ENCODE results near the gene SFMBT1. TPM values are rescaled to one million over a fixed set of nuclear protein-coding genes. Genes with fewer than 3 reads are reported as not detected.

Gene SFMBT1
- total and polyA plus RNA-seq, 7 experiments from 2014 or later = 9.9 to 47.1 (median 30.5) TPM

DNA sequence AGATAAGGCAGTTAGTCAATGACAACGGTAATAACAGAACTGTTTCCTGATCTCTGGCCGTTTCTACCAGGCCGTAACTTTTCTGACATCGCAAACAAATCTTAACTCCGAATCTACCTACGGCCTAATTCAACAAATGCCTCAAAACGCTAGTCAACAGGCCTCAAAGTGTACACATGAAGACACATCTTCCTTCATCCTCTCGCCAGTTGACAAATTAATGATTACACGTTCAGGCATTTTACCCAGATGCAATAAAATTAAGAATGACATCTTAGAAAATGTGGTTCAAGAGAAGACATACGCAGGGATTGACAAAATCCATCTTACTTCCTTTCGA, 1.5 kb downstream of the SFMBT1 start:
- peak overlapping the region; percentile 77 for H3K4me3 ChIP-seq (ENCODE audit: low read length)
- DNase-seq (peak in 1 of 9 donors; percentile 17), ATAC-seq (no peak)
- intact Hi-C loops (cut with micrococcal nuclease) = loop anchor here (1.0 to 10.0 kb wide), 8 partner anchors 61 to 1660 kb away; partner anchors contain the start of genes DUSP7 (in 2 of the 2), GNL3 (in 1 of the 2), ITIH1 (in 1 of the 2) and MANF (in 1 of the 2)
- peak overlapping the region; percentile 91 to 100 (median 99) for H3K27ac Mint-ChIP-seq
- peaks cover 0 to 6% (median 0%) of the 10 kb centered on the region in 5 donors for H3K36me3 Mint-ChIP-seq
- ChIA-PET CTCF (interaction anchor here (0.8 to 1.5 kb wide), 4 partner anchors 13 to 110 kb away, joined by 3 to 5 read pairs (median 4); no protein-coding TSS in a partner anchor), POLR2A (interaction anchor here (0.6 to 6.7 kb wide), 15 partner anchors 10 to 303 kb away, joined by 3 to 102 read pairs (median 6); partner anchors contain the start of genes DCP1A and RFT1)
- peak overlapping the region; percentile 92 to 100 (median 97) for H3K4me3 Mint-ChIP-seq
- no peaks in the 10 kb centered on the region for H3K27me3 ChIP-seq (ENCODE audit: control insufficient read depth in 2 of 2, insufficient read depth in 2 of 2, low read length in 2 of 2)
- H3K36me3 ChIP-seq (ENCODE audit: control insufficient read depth in 2 of 3, insufficient read depth in 3 of 3, low read length in 3 of 3) = no peaks in the 10 kb centered on the region
- H3K9me3 Mint-ChIP-seq = peaks cover 0 to 4% (median 0%) of the 10 kb centered on the region in 11 donors
- peaks cover 0 to 14% (median 0%) of the 10 kb centered on the region in 5 donors for H3K27me3 Mint-ChIP-seq
- H3K4me1 ChIP-seq (ENCODE audit: control insufficient read depth in 2 of 2, insufficient read depth in 2 of 2, low read length in 2 of 2) = peaks cover 9 to 31% of the 10 kb centered on the region in 2 donors
- H3K9me3 ChIP-seq (ENCODE audit: control insufficient read depth in 2 of 3, low read length in 3 of 3) = no peaks in the 10 kb centered on the region
- peaks cover 25 to 64% (median 52%) of the 10 kb centered on the region in 7 donors for H3K4me1 Mint-ChIP-seq
- peak overlapping the region; percentile 86 for H3K27ac ChIP-seq (ENCODE audit: low read depth, low read length)

DNA sequence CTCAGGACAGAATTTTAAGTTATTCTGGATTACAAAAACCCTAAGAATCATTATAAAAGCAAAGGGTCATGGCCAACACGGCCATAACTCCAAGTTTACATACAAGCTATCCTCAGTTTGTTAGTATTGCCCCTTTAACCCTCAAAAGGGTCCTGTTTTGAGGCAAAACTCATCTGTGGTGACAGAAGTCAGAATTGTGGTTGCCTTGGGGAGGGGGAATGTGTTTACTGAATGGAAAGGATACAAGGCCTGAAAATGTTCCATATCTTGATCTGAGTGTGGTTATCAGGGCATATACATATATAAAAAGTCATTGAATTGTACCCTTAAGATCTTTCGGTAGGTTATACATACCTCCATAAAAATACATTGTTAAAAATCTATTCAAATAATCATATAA, 2.1 kb downstream of the SFMBT1 start:
- Mint-ChIP-seq H3K4me1 (peaks cover 29 to 70% (median 58%) of the 10 kb centered on the region in 7 donors), H3K27ac (peak overlapping the region in 8 of 9 donors; percentile 54 to 100 (median 98)), H3K4me3 (peak overlapping the region; percentile 92 to 100 (median 97)), H3K27me3 (peaks cover 0 to 12% (median 0%) of the 10 kb centered on the region in 5 donors), H3K9me3 (peaks cover 0 to 4% (median 0%) of the 10 kb centered on the region in 11 donors), H3K36me3 (peaks cover 0 to 10% (median 0%) of the 10 kb centered on the region in 5 donors)
- DNase-seq = peak in 1 of 9 donors; percentile 38
- ChIA-PET CTCF (interaction anchor here (0.6 to 1.9 kb wide), 5 partner anchors 12 to 67 kb away, joined by 3 to 6 read pairs (median 3); no protein-coding TSS in a partner anchor), POLR2A (interaction anchor here (0.7 to 6.7 kb wide), 8 partner anchors 10 to 360 kb away, joined by 3 to 102 read pairs (median 15); no protein-coding TSS in a partner anchor)
- ATAC-seq = no peak
- Histone ChIP-seq H3K4me1 (ENCODE audit: control insufficient read depth in 2 of 2, insufficient read depth in 2 of 2, low read length in 2 of 2) (peaks cover 9 to 34% of the 10 kb centered on the region in 2 donors), H3K36me3 (ENCODE audit: control insufficient read depth in 2 of 3, insufficient read depth in 3 of 3, low read length in 3 of 3) (no peaks in the 10 kb centered on the region), H3K9me3 (ENCODE audit: control insufficient read depth in 2 of 3, low read length in 3 of 3) (no peaks in the 10 kb centered on the region), H3K27ac (ENCODE audit: low read depth, low read length) (peak overlapping the region; percentile 86), H3K27me3 (ENCODE audit: control insufficient read depth in 2 of 2, insufficient read depth in 2 of 2, low read length in 2 of 2) (no peaks in the 10 kb centered on the region), H3K4me3 (ENCODE audit: low read length) (peak overlapping the region; percentile 21)
- intact Hi-C loops (cut with micrococcal nuclease) = loop anchor here (1.0 to 10.0 kb wide), 9 partner anchors 12 to 1659 kb away; partner anchors contain the start of genes DUSP7 (in 2 of the 2), GNL3 (in 1 of the 2), ITIH1 (in 1 of the 2) and MANF (in 1 of the 2)

DNA sequence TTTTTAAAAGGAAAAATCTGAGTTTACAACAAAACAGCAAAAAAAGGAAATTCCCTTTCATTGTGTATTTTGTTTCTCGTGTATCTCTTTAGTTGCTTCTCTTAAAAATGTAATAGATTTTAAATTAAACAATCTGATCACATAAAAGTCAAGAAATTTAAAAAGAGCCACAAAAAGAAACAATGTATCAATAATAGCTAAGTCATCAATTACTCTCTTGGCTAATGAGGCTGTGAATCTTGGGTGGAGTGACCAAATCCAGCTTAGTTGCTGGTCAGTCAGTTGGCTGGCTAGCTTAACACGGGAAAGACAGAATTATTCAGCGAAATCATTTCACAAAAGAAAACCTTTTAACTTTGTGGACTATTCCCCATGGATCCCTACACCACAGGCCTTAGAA, 3.2 kb downstream of the SFMBT1 start:
- ChIA-PET CTCF (interaction anchor here (0.8 to 1.9 kb wide), 3 partner anchors 16 to 59 kb away, joined by 3 to 6 read pairs (median 3); no protein-coding TSS in a partner anchor), POLR2A (interaction anchor here (5.1 to 6.7 kb wide), 3 partner anchors 9 to 59 kb away, joined by 42 to 102 read pairs (median 79); no protein-coding TSS in a partner anchor)
- peak overlapping the region in 8 of 9 donors; percentile 25 to 99 (median 94) for H3K27ac Mint-ChIP-seq
- intact Hi-C loops (cut with micrococcal nuclease) = loop anchor here (1.0 to 10.0 kb wide), 5 partner anchors 11 to 1658 kb away; partner anchors contain the start of genes DUSP7 (in 1 of the 2), ITIH1 (in 1 of the 2), MANF (in 1 of the 2) and NEK4 (in 1 of the 2)
- H3K4me3 ChIP-seq (ENCODE audit: low read length) = no peak overlapping the region
- no peaks in the 10 kb centered on the region for H3K36me3 ChIP-seq (ENCODE audit: control insufficient read depth in 2 of 3, insufficient read depth in 3 of 3, low read length in 3 of 3)
- no peak for ATAC-seq
- no peaks in the 10 kb centered on the region for H3K9me3 ChIP-seq (ENCODE audit: control insufficient read depth in 2 of 3, low read length in 3 of 3)
- no peak for DNase-seq
- peak overlapping the region; percentile 86 for H3K27ac ChIP-seq (ENCODE audit: low read depth, low read length)
- H3K4me1 Mint-ChIP-seq = peaks cover 33 to 76% (median 62%) of the 10 kb centered on the region in 7 donors
- peaks cover 0 to 10% (median 5%) of the 10 kb centered on the region in 5 donors for H3K36me3 Mint-ChIP-seq
- peaks cover 0 to 4% (median 0%) of the 10 kb centered on the region in 11 donors for H3K9me3 Mint-ChIP-seq
- peaks cover 0 to 7% (median 0%) of the 10 kb centered on the region in 5 donors for H3K27me3 Mint-ChIP-seq
- H3K4me3 Mint-ChIP-seq = peak overlapping the region in 9 of 10 donors; percentile 0 to 99 (median 92)
- no peaks in the 10 kb centered on the region for H3K27me3 ChIP-seq (ENCODE audit: control insufficient read depth in 2 of 2, insufficient read depth in 2 of 2, low read length in 2 of 2)
- peaks cover 9 to 34% of the 10 kb centered on the region in 2 donors for H3K4me1 ChIP-seq (ENCODE audit: control insufficient read depth in 2 of 2, insufficient read depth in 2 of 2, low read length in 2 of 2)

GRCh38 chr3:53040351-53040820, 5.5 kb downstream of the SFMBT1 start:
- H3K4me3 ChIP-seq (ENCODE audit: low read length) = no peak overlapping the region
- Mint-ChIP-seq H3K4me3 (peak overlapping the region in 7 of 10 donors; percentile 9 to 43 (median 30)), H3K36me3 (peaks cover 0 to 12% (median 5%) of the 10 kb centered on the region in 5 donors), H3K9me3 (peaks cover 0 to 4% (median 0%) of the 10 kb centered on the region in 11 donors), H3K4me1 (peaks cover 39 to 88% (median 74%) of the 10 kb centered on the region in 7 donors), H3K27ac (peak overlapping the region in 5 of 9 donors; percentile 0 to 63 (median 30)), H3K27me3 (no peaks in the 10 kb centered on the region)
- H3K4me1 ChIP-seq (ENCODE audit: control insufficient read depth in 2 of 2, insufficient read depth in 2 of 2, low read length in 2 of 2) = peaks cover 20 to 52% of the 10 kb centered on the region in 2 donors
- no peaks in the 10 kb centered on the region for H3K9me3 ChIP-seq (ENCODE audit: control insufficient read depth in 2 of 3, low read length in 3 of 3)
- ATAC-seq = no peak
- H3K27me3 ChIP-seq (ENCODE audit: control insufficient read depth in 2 of 2, insufficient read depth in 2 of 2, low read length in 2 of 2) = no peaks in the 10 kb centered on the region
- no peak overlapping the region for H3K27ac ChIP-seq (ENCODE audit: low read depth, low read length)
- ChIA-PET CTCF (interaction anchor here (0.7 kb wide), 1 partner anchor 51 kb away, joined by 3 read pairs; no protein-coding TSS in a partner anchor), POLR2A (interaction anchor here (1.0 kb wide), 1 partner anchor 9 kb away, joined by 5 read pairs; no protein-coding TSS in a partner anchor)
- intact Hi-C loops (cut with micrococcal nuclease) = loop anchor here (10.0 kb wide), 4 partner anchors 106 to 1656 kb away; partner anchors contain the start of genes DUSP7 (in 1 of the 2), ITIH1 (in 1 of the 2), MANF (in 1 of the 2) and NEK4 (in 1 of the 2)
- H3K36me3 ChIP-seq (ENCODE audit: control insufficient read depth in 2 of 3, insufficient read depth in 3 of 3, low read length in 3 of 3) = no peaks in the 10 kb centered on the region
- DNase-seq = no peak

DNA sequence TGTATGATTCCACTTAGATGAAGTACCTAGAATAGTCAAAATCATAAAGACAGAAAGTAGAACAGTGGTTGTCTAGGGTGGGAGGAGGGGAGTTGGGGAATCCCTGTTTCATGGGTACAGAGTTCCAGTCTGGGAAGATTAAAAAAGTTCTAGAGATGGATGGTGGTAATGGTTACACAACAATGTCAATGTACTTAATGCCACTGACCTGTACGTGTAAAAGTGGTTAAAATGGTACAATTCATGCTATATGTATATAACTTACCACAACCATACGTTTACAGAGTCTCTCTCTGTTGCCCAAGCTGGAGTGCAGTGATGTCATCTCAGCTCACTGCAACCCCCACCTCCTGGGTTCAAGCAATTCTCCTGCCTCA, 6.5 kb downstream of the SFMBT1 start:
- H3K27ac Mint-ChIP-seq = peak overlapping the region in 2 of 9 donors; percentile 1 to 7
- DNase-seq (no peak), ATAC-seq (no peak)
- Histone ChIP-seq H3K27me3 (ENCODE audit: control insufficient read depth in 2 of 2, insufficient read depth in 2 of 2, low read length in 2 of 2) (no peaks in the 10 kb centered on the region), H3K27ac (ENCODE audit: low read depth, low read length) (no peak overlapping the region), H3K36me3 (ENCODE audit: control insufficient read depth in 2 of 3, insufficient read depth in 3 of 3, low read length in 3 of 3) (no peaks in the 10 kb centered on the region), H3K4me1 (ENCODE audit: control insufficient read depth in 2 of 2, insufficient read depth in 2 of 2, low read length in 2 of 2) (peaks cover 19 to 59% of the 10 kb centered on the region in 2 donors), H3K9me3 (ENCODE audit: control insufficient read depth in 2 of 3, low read length in 3 of 3) (no peaks in the 10 kb centered on the region), H3K4me3 (ENCODE audit: low read length) (no peak overlapping the region)
- H3K9me3 Mint-ChIP-seq = no peaks in the 10 kb centered on the region
- CTCF ChIA-PET = no interaction called here
- POLR2A ChIA-PET = no interaction called here
- intact Hi-C loops (cut with micrococcal nuclease) = no loop called here
- peak overlapping the region in 3 of 10 donors; percentile 8 to 47 (median 14) for H3K4me3 Mint-ChIP-seq
- H3K4me1 Mint-ChIP-seq = peaks cover 39 to 92% (median 77%) of the 10 kb centered on the region in 7 donors
- H3K27me3 Mint-ChIP-seq = no peaks in the 10 kb centered on the region
- H3K36me3 Mint-ChIP-seq = peaks cover 0 to 12% (median 5%) of the 10 kb centered on the region in 5 donors

DNA sequence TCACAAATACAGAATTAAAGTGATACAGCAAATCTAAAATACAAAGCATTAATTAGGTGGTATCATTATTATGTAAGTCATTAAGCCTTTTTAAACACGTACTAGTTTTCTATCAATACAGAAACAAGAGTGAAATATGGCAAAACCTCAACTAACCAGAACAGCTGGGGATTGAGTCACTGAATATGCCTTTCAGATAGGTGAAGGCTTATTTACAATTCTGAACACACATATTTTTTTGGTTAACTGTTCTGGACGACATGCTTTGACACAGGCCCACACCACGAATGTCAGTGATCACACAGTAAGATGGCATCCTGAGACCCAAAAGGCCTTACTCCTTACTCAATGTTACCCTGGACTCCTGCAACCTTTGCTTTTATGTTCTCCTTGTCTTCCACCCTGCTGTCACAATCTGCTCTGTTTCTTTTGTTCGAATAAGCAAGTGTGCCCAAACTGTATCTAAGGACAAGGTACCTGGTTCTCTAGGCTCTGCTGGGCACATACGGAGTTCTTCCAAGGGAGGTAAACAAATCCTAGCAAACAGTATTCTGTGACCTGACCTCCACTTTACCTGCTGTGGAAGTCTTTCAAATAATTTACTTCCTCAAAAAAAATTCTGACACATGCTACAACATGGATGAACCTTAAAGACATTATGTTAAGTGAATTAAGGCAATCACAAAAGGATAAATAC, 7.0 kb downstream of the SFMBT1 start:
- H3K4me3 Mint-ChIP-seq = peak overlapping the region in 6 of 10 donors; percentile 2 to 47 (median 16)
- peaks cover 0 to 12% (median 5%) of the 10 kb centered on the region in 5 donors for H3K36me3 Mint-ChIP-seq
- peak overlapping the region in 2 of 9 donors; percentile 7 to 10 for H3K27ac Mint-ChIP-seq
- DNase-seq (no peak), ATAC-seq (no peak)
- intact Hi-C loops (cut with micrococcal nuclease) = no loop called here
- CTCF ChIA-PET = no interaction called here
- no peaks in the 10 kb centered on the region for H3K9me3 ChIP-seq (ENCODE audit: control insufficient read depth in 2 of 3, low read length in 3 of 3)
- no peaks in the 10 kb centered on the region for H3K9me3 Mint-ChIP-seq
- H3K27me3 Mint-ChIP-seq = no peaks in the 10 kb centered on the region
- POLR2A ChIA-PET = interaction anchor here (1.4 kb wide), 1 partner anchor 11 kb away, joined by 4 read pairs; no protein-coding TSS in a partner anchor
- no peaks in the 10 kb centered on the region for H3K27me3 ChIP-seq (ENCODE audit: control insufficient read depth in 2 of 2, insufficient read depth in 2 of 2, low read length in 2 of 2)
- H3K4me3 ChIP-seq (ENCODE audit: low read length) = no peak overlapping the region
- no peak overlapping the region for H3K27ac ChIP-seq (ENCODE audit: low read depth, low read length)
- no peaks in the 10 kb centered on the region for H3K36me3 ChIP-seq (ENCODE audit: control insufficient read depth in 2 of 3, insufficient read depth in 3 of 3, low read length in 3 of 3)
- peaks cover 36 to 86% (median 72%) of the 10 kb centered on the region in 7 donors for H3K4me1 Mint-ChIP-seq
- H3K4me1 ChIP-seq (ENCODE audit: control insufficient read depth in 2 of 2, insufficient read depth in 2 of 2, low read length in 2 of 2) = peaks cover 14 to 53% of the 10 kb centered on the region in 2 donors
